HEK293 (cell line): ENCODE data around the gene DEDD2.

ENCODE experiments used
- HOXA7 ChIP-seq: sonication (generic); formaldehyde crosslinking; IDR thresholded peaks from 2 replicates; pipeline ENCODE4 v1.8.1; 2022; ENCODE audit warnings: missing genetic modification reagents, borderline replicate concordance
- KLF16 ChIP-seq: fragments of 450-650 bp; formaldehyde crosslinking; IDR thresholded peaks from 2 replicates; pipeline ENCODE4 v1.5.1; 2017; ENCODE audit warnings: missing biosample characterization, missing genetic modification characterization
- KLF7 ChIP-seq: fragments of 450-650 bp; formaldehyde crosslinking; IDR thresholded peaks from 2 replicates; pipeline ENCODE4 v1.5.1; 2016; ENCODE audit warnings: missing biosample characterization, missing genetic modification characterization, borderline replicate concordance
- TCF7L2 ChIP-seq: IDR thresholded peaks from 2 replicates; pipeline ENCODE4 v1.6.1; 2011; ENCODE audit warnings: low read depth, mild to moderate bottlenecking, inconsistent platforms, low read length, moderate library complexity, borderline replicate concordance
- ZNF274 ChIP-seq, 2 experiments: fragments of 200-500 bp in 1 of 2; fragments of 450-650 bp in 1 of 2; sonication (Bioruptor generic) in 1 of 2; formaldehyde crosslinking in 1 of 2; IDR thresholded peaks; 2 replicates each; pipeline versions ENCODE4 v1.5.1 to v1.6.1; 2014 to 2016; ENCODE audit warnings: borderline replicate concordance in 1 of 2, inconsistent platforms in 1 of 2, low read length in 1 of 2, missing biosample characterization in 1 of 2, missing genetic modification characterization in 1 of 2
- ZNF354C ChIP-seq: fragments of 450-650 bp; formaldehyde crosslinking; IDR thresholded peaks from 2 replicates; pipeline ENCODE4 v1.5.1; 2016; ENCODE audit warnings: missing biosample characterization, missing genetic modification characterization, low read depth, borderline replicate concordance
- ZNF394 ChIP-seq: fragments of 450-650 bp; formaldehyde crosslinking; IDR thresholded peaks from 2 replicates; pipeline ENCODE4 v1.5.1; 2016; ENCODE audit warnings: missing biosample characterization, missing genetic modification characterization, mild to moderate bottlenecking, moderate library complexity, borderline replicate concordance
- ZNF548 ChIP-seq: fragments of 450-650 bp; formaldehyde crosslinking; IDR thresholded peaks from 2 replicates; pipeline ENCODE4 v1.5.1; 2016; ENCODE audit warnings: missing biosample characterization, missing genetic modification characterization
- ZNF629 ChIP-seq: fragments of 450-650 bp; formaldehyde crosslinking; IDR thresholded peaks from 2 replicates; pipeline ENCODE4 v1.5.1; 2017; ENCODE audit warnings: missing biosample characterization, missing genetic modification characterization
- ZNF660 ChIP-seq: fragments of 450-650 bp; IDR thresholded peaks from 2 replicates; pipeline ENCODE4 v1.5.1; 2018; ENCODE audit warnings: missing biosample characterization, mild to moderate bottlenecking, missing genetic modification characterization
- ZNF776 ChIP-seq: fragments of 450-650 bp; formaldehyde crosslinking; IDR thresholded peaks from 2 replicates; pipeline ENCODE4 v1.5.0; 2017; ENCODE audit warnings: missing biosample characterization, missing genetic modification characterization, borderline replicate concordance
- ZXDB ChIP-seq: fragments of 450-650 bp; formaldehyde crosslinking; IDR thresholded peaks from 2 replicates; pipeline ENCODE4 v1.5.1; 2016; ENCODE audit warnings: missing biosample characterization, missing genetic modification characterization
- TF ChIP-seq, protein P1 (sequence below): fragments of 450-650 bp; formaldehyde crosslinking; IDR thresholded peaks from 2 replicates; pipeline ENCODE4 v1.5.1; 2016; ENCODE audit warnings: missing biosample characterization, missing genetic modification characterization, borderline replicate concordance
- TF ChIP-seq, protein P2 (sequence below): fragments of 450-650 bp; formaldehyde crosslinking; IDR thresholded peaks from 2 replicates; pipeline ENCODE4 v1.5.1; 2017; ENCODE audit warnings: missing biosample characterization, missing genetic modification characterization
- TF ChIP-seq, protein P3 (sequence below): fragments of 450-650 bp; formaldehyde crosslinking; IDR thresholded peaks from 2 replicates; pipeline ENCODE4 v1.5.1; 2016; ENCODE audit warnings: missing biosample characterization, missing genetic modification characterization
- TF ChIP-seq, protein P4 (sequence below): fragments of 450-650 bp; formaldehyde crosslinking; IDR thresholded peaks from 2 replicates; pipeline ENCODE4; 2016; ENCODE audit warnings: missing biosample characterization, missing genetic modification characterization
- TF ChIP-seq, protein P5 (sequence below): fragments of 450-650 bp; formaldehyde crosslinking; IDR thresholded peaks from 2 replicates; pipeline ENCODE4 v1.5.1; 2016; ENCODE audit warnings: missing biosample characterization, missing genetic modification characterization, low read depth
- TF ChIP-seq, protein P6 (sequence below): fragments of 450-650 bp; formaldehyde crosslinking; IDR thresholded peaks from 2 replicates; pipeline ENCODE4 v1.5.1; 2016; ENCODE audit warnings: missing biosample characterization, missing genetic modification characterization
- TF ChIP-seq, protein P7 (sequence below): fragments of 450-650 bp; formaldehyde crosslinking; IDR thresholded peaks from 2 replicates; pipeline ENCODE4 v1.5.1; 2017; ENCODE audit warnings: missing biosample characterization, missing genetic modification characterization
- TF ChIP-seq, protein P8 (sequence below): fragments of 450-650 bp; formaldehyde crosslinking; IDR thresholded peaks from 2 replicates; pipeline ENCODE4 v1.5.1; 2017; ENCODE audit warnings: missing biosample characterization, missing genetic modification characterization

DEDD2 gene

DNA sequence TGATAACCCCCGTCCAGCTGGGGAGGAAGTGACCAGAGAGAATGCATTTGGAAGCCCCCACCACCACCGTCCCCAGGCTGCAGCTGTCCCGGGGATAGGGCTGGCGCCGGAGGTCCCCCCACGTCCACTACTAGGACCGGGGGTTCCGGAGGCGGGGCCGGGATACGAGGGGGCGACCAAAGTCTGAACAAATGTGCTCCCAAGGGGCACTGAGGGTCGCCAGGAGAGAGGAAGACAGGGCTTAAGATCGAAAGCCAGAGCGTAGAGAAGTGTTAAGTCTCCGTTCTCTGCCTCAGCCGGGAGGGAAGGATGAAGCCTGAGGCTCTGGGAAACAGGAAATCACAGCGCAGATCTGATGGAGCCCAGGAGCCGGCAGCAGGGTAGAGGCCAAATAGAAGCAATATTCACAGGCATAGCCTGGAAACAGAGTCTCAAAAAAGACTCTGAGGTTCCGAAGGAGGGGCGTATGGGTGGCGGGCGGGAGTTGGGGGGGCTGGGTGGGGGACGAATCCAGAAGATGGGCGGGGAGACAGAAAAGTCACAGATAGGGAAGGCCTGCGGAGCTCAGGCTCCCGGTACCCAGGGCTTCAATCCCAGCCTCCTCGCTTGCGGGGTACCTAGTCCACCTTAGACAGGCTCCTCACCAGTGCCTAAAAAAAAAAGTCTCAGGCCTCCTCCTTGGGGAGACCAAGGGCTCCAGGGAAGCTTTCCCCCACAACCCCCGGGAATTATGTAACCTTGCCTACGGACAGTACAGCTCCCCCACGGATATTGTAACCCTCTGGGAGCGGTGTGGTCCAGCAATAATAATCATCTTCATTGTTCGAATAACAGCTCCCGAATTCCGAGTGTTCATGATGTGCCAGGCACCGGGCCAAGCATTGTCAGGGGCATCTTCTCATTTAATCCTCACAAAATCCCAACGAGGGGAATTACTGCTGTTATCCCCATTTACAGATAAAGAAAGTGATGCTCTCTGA lies 38.6 kb upstream of the DEDD2 start (continued):
- TF ChIP-seq ZNF776 = no peak
- TF ChIP-seq, protein P1, sequence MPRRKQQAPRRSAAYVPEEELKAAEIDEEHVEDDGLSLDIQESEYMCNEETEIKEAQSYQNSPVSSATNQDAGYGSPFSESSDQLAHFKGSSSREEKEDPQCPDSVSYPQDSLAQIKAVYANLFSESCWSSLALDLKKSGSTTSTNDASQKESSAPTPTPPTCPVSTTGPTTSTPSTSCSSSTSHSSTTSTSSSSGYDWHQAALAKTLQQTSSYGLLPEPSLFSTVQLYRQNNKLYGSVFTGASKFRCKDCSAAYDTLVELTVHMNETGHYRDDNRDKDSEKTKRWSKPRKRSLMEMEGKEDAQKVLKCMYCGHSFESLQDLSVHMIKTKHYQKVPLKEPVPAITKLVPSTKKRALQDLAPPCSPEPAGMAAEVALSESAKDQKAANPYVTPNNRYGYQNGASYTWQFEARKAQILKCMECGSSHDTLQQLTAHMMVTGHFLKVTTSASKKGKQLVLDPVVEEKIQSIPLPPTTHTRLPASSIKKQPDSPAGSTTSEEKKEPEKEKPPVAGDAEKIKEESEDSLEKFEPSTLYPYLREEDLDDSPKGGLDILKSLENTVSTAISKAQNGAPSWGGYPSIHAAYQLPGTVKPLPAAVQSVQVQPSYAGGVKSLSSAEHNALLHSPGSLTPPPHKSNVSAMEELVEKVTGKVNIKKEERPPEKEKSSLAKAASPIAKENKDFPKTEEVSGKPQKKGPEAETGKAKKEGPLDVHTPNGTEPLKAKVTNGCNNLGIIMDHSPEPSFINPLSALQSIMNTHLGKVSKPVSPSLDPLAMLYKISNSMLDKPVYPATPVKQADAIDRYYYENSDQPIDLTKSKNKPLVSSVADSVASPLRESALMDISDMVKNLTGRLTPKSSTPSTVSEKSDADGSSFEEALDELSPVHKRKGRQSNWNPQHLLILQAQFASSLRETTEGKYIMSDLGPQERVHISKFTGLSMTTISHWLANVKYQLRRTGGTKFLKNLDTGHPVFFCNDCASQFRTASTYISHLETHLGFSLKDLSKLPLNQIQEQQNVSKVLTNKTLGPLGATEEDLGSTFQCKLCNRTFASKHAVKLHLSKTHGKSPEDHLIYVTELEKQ (tag by site-specific recombination) = no peak
- TF ChIP-seq KLF7 (tag by site-specific recombination) = no peak
- no peak for TF ChIP-seq ZNF274 (IDR thresholded peaks at IDR 0.05; ENCODE audit: low read length)
- no peak for TF ChIP-seq ZNF274 (tag by site-specific recombination; IDR thresholded peaks at IDR 0.05; ENCODE audit: borderline replicate concordance)
- TF ChIP-seq, protein P2, sequence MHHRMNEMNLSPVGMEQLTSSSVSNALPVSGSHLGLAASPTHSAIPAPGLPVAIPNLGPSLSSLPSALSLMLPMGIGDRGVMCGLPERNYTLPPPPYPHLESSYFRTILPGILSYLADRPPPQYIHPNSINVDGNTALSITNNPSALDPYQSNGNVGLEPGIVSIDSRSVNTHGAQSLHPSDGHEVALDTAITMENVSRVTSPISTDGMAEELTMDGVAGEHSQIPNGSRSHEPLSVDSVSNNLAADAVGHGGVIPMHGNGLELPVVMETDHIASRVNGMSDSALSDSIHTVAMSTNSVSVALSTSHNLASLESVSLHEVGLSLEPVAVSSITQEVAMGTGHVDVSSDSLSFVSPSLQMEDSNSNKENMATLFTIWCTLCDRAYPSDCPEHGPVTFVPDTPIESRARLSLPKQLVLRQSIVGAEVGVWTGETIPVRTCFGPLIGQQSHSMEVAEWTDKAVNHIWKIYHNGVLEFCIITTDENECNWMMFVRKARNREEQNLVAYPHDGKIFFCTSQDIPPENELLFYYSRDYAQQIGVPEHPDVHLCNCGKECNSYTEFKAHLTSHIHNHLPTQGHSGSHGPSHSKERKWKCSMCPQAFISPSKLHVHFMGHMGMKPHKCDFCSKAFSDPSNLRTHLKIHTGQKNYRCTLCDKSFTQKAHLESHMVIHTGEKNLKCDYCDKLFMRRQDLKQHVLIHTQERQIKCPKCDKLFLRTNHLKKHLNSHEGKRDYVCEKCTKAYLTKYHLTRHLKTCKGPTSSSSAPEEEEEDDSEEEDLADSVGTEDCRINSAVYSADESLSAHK = no peak
- TF ChIP-seq, protein P3, sequence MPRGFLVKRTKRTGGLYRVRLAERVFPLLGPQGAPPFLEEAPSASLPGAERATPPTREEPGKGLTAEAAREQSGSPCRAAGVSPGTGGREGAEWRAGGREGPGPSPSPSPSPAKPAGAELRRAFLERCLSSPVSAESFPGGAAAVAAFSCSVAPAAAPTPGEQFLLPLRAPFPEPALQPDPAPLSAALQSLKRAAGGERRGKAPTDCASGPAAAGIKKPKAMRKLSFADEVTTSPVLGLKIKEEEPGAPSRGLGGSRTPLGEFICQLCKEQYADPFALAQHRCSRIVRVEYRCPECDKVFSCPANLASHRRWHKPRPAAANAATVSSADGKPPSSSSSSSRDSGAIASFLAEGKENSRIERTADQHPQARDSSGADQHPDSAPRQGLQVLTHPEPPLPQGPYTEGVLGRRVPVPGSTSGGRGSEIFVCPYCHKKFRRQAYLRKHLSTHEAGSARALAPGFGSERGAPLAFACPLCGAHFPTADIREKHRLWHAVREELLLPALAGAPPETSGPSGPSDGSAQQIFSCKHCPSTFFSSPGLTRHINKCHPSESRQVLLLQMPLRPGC (tag by site-specific recombination) = no peak
- no peak for TF ChIP-seq ZNF660 (tag by site-specific recombination)
- TF ChIP-seq, protein P4, sequence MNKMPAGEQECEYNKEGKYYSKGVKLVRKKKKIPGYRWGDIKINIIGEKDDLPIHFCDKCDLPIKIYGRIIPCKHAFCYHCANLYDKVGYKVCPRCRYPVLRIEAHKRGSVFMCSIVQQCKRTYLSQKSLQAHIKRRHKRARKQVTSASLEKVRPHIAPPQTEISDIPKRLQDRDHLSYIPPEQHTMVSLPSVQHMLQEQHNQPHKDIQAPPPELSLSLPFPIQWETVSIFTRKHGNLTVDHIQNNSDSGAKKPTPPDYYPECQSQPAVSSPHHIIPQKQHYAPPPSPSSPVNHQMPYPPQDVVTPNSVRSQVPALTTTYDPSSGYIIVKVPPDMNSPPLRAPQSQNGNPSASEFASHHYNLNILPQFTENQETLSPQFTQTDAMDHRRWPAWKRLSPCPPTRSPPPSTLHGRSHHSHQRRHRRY (tag by site-specific recombination) = no peak
- TF ChIP-seq, protein P5, sequence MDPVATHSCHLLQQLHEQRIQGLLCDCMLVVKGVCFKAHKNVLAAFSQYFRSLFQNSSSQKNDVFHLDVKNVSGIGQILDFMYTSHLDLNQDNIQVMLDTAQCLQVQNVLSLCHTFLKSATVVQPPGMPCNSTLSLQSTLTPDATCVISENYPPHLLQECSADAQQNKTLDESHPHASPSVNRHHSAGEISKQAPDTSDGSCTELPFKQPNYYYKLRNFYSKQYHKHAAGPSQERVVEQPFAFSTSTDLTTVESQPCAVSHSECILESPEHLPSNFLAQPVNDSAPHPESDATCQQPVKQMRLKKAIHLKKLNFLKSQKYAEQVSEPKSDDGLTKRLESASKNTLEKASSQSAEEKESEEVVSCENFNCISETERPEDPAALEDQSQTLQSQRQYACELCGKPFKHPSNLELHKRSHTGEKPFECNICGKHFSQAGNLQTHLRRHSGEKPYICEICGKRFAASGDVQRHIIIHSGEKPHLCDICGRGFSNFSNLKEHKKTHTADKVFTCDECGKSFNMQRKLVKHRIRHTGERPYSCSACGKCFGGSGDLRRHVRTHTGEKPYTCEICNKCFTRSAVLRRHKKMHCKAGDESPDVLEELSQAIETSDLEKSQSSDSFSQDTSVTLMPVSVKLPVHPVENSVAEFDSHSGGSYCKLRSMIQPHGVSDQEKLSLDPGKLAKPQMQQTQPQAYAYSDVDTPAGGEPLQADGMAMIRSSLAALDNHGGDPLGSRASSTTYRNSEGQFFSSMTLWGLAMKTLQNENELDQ (tag by site-specific recombination) = no peak
- TF ChIP-seq KLF16 (tag by site-specific recombination) = peak; percentile 28; the same call in 1 of the 2 replicates
- TF ChIP-seq, protein P6, sequence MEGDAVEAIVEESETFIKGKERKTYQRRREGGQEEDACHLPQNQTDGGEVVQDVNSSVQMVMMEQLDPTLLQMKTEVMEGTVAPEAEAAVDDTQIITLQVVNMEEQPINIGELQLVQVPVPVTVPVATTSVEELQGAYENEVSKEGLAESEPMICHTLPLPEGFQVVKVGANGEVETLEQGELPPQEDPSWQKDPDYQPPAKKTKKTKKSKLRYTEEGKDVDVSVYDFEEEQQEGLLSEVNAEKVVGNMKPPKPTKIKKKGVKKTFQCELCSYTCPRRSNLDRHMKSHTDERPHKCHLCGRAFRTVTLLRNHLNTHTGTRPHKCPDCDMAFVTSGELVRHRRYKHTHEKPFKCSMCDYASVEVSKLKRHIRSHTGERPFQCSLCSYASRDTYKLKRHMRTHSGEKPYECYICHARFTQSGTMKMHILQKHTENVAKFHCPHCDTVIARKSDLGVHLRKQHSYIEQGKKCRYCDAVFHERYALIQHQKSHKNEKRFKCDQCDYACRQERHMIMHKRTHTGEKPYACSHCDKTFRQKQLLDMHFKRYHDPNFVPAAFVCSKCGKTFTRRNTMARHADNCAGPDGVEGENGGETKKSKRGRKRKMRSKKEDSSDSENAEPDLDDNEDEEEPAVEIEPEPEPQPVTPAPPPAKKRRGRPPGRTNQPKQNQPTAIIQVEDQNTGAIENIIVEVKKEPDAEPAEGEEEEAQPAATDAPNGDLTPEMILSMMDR (tag by site-specific recombination) = no peak
- TF ChIP-seq, protein P7, sequence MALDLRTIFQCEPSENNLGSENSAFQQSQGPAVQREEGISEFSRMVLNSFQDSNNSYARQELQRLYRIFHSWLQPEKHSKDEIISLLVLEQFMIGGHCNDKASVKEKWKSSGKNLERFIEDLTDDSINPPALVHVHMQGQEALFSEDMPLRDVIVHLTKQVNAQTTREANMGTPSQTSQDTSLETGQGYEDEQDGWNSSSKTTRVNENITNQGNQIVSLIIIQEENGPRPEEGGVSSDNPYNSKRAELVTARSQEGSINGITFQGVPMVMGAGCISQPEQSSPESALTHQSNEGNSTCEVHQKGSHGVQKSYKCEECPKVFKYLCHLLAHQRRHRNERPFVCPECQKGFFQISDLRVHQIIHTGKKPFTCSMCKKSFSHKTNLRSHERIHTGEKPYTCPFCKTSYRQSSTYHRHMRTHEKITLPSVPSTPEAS (tag by site-specific recombination) = no peak
- TF ChIP-seq ZXDB = peak; percentile 14; the same call in 1 of the 2 replicates
- no peak for TF ChIP-seq ZNF548
- TF ChIP-seq ZNF394 (tag by site-specific recombination) = no peak
- no peak for TF ChIP-seq ZNF354C (tag by site-specific recombination)
- no peak for TF ChIP-seq TCF7L2
- no peak for TF ChIP-seq HOXA7 (CRISPR knock-in tag)
- TF ChIP-seq, protein P8, sequence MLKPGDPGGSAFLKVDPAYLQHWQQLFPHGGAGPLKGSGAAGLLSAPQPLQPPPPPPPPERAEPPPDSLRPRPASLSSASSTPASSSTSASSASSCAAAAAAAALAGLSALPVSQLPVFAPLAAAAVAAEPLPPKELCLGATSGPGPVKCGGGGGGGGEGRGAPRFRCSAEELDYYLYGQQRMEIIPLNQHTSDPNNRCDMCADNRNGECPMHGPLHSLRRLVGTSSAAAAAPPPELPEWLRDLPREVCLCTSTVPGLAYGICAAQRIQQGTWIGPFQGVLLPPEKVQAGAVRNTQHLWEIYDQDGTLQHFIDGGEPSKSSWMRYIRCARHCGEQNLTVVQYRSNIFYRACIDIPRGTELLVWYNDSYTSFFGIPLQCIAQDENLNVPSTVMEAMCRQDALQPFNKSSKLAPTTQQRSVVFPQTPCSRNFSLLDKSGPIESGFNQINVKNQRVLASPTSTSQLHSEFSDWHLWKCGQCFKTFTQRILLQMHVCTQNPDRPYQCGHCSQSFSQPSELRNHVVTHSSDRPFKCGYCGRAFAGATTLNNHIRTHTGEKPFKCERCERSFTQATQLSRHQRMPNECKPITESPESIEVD (tag by site-specific recombination) = no peak
- no peak for TF ChIP-seq ZNF629
